Retina (tissue), 1 donor: Measurements from ENCODE around the gene CUX1.

ENCODE experiments used
- DNase-seq: peaks from one replicate; pipeline ENCODE4 v3.0.0-alpha.2; 2016

Gene CUX1

GRCh38 chr7:101940830-101941229, 123.4 kb downstream of the CUX1 start:
- peak; percentile 57 for DNase-seq

- DNase-seq, result no peak
Measured at GRCh38 chr7:101941481-101942383, 124.3 kb downstream of the CUX1 start.

GRCh38 chr7:101942603-101943210, 125.3 kb downstream of the CUX1 start:
- no peak for DNase-seq

DNA sequence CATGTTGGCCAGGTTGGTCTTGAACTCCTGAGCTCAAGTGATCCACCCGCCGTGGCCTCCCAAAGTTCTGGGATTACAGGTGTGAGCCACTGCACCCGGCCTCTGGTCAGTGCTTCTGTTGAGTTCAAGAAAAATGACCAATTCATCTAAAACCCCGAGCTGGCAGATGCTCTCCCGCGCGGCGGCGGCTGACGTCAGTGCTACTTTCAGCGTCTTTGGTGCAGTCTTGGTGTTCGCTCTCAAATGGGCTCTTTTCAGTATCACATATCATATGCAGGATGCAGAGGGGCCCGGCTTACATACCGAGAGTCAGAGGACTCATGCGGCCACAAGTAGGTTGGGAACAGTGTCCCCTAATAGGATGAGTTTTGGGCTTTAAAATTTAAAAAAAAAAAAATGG, 125.9 kb downstream of the CUX1 start:
- DNase-seq, result no peak

- no peak for DNase-seq
Measured at GRCh38 chr7:101943889-101944600, 126.6 kb downstream of the CUX1 start.

- no peak for DNase-seq
Measured at GRCh38 chr7:101944611-101945010, 127.2 kb downstream of the CUX1 start.

DNA sequence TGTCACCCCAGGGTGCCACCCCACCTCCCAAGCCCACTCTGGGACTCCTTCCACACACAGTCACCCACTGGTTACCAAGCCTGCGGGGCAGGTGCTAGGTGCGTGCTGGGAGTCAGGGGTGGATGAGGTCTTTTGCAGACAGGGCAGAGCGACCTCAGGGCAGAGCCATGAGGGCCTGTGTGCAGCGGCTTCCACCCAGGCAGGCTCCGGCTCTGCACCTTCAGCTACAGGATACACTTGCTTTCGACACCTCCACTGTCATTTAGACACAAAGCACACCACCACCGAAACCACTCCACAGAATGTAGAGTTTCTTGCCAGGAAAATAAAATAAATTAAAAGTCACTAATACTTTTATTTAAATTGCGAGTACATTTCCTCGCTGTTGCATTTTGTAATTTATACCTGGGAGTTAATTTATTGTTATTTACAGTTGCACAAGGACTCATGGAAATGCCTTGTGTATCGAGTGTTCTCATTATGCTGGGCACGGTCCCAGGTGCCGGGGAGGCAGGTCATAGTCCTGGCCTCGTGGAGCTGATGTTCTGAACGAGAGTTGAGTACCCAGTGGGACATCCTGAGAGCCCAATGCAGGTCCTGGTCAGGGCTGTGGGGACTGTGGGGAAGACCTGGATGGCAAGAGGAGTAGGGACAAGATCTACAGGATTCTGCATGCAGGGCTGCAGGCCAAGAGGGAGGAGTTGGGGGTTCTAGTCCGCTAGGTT, 127.8 kb downstream of the CUX1 start:
- no peak for DNase-seq

GRCh38 chr7:101947899-101948298, 130.5 kb downstream of the CUX1 start:
- DNase-seq, result peak; percentile 76

DNA sequence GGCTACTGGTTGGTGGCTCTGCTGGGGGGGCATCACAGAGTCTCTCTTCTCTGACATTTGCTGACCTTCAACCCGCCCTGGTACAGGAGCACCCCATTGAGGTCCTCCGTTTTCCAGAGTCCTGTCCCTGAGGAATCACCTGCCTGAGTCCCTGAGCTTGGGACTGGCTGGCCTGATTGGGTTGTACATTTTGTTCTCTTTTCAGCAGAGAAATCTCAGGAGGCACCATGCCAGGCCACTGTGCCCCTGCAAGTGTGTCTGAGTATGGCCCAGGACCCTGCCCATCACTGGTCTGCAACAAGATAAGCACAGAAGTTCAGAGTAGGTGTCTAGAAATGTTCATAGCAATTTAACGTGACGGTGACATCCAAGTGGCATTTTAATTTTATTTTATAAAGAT, 131.2 kb downstream of the CUX1 start:
- DNase-seq, result no peak

DNA sequence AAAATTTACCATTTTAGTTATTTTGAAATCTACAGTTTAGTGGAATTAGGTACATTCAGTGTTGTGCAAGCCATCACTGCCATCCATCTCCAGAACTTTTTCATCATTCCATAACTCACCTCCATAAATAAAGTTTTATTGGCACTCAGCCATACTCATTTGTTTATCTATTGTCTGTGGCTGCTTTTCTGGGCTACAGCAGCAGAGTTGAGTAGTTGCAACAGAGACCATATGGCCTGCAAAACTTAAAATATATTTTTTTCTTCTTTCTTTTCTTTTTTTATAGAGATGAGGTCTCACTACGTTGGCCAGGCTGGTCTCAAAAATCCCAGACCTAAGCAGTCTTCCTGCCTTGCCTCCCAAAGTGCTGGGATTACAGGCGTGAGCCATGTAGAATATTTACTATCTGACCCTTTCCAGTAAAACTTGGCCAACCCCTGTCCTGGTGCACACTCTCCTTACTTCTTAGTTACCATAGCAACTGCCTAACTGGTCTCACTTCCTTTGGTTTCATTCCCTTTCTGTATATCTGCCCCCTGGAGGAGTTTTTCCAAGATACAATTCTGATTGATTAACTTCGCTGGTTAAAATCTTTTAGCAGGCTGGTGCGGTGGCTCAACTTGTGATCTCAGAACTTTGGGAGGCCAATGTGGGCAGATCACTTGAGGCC, 133.2 kb downstream of the CUX1 start:
- DNase-seq, result no peak

DNA sequence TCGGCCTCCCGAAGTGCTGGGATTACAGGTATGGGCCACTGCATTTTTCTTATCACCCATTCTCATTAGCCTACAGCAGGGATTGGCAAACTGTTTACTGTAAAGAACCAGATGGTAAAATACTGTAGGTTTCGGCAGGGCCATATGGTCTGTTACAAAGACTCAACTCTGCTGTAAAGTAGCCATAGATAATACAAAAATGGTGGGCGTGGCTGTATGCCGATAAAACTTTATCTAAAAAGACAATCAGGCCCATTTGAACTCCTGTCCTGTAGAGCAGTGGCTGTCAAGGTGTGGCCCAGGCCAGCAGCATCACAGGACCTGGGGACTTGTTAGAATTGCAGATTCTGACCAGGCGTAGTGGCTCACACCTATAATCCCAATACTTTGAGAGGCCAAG, 134.3 kb downstream of the CUX1 start:
- DNase-seq, result no peak

- no peak for DNase-seq
Measured at GRCh38 chr7:101952355-101953247, 135.2 kb downstream of the CUX1 start.

DNA sequence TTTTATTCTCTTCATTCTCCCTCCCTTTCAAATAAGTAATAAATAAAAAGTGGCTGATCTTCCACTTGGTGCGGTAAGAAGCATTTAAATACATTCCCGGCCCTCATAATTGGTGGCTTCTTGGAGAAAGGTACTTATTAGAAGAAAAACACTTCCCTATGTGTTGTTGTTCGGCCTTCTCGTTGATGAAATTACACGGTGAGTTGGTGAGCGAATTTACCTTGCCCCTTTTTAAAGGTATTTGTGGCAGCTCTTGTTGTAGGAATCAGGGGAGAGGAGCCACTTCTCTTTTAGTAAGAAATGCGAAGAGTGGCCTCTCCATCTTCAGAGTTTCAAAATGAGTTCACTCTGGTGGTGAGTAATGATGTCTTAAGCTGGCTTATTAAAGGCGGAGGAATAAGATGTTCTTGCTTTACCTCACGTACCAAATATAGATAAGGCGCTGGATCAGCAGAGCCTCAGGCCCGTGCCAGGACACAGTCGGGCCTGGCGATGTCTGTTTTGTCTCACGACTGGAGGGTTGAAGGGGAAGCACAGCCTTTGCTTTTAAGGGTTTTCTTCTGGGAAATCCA, 135.9 kb downstream of the CUX1 start:
- DNase-seq, result no peak

DNA sequence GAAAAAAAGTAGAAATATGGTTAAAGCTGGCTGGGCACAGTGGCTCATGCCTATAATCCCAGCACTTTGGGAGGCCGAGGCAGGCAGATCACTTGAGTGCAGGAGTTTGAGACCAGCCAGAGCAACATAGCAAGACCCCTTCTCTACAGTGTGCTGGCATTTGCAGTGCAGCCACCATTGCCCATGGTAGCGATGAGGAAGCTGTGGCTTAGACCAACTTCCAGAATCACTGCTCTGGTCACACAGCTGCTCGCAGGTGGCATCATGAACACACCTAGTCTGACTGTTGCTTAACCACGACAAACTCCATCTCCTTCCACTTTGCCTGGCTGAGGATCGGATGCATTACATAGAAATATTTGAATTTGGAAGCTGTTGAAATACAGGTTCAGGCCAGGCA, 137.1 kb downstream of the CUX1 start:
- no peak for DNase-seq

GRCh38 chr7:101956130-101956529, 138.7 kb downstream of the CUX1 start:
- no peak for DNase-seq

DNA sequence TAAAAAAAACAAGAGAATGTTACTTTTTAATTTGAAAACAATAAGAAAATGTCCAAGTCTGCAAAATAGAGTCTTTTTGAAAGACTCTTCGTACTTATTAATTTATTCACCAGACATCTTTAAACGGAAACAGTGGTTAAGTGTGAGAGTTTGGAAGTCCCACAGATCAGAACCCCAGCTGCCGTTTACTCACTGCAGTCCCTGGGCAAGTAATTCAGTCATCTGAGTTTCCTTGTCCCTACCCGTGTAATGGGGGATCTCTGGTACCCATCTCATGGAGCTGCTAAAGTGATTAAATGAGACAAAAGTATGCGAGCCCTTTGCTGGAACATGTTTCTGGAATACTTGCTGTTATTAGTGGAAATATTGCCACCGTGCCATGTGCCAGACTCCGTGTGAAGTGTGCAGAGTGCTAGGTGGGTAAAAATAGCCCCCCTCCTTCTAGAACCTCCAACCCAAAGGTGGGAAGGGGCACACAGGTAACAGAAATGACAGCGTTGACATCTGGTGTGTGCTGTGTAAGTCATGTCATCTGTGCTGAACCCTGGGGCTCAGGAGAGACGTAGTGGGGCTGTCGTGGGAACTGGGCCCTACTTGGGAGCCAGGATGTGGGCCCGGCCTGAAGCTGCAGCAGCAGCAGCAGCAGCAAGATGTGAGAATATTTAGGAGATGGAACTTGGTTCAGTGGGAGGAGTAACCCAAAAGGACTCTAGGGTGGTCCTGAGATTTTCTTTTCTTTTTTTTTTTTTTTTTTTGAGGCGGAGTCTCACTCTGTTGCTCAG, 140.5 kb downstream of the CUX1 start:
- DNase-seq, result no peak

DNA sequence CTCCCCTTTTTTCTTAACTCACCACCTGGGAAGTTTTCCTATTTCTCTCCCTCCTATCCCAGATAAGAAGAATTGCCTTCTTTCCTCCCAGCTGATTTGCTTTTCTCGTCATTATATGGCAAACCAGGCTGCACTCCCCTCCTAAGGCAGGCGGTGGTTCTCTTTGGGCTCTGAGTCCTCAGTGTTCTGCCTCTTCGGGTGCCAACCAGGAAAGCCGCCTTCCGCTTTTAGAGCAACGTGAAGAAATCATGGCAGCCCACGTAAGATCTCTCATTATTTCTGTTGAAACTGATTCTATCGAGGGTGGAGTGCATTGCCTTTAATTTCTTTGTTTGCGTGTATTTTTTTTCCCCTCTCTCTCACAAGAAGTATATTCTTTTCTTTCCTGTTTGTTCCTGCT, 141.9 kb downstream of the CUX1 start:
- no peak for DNase-seq

- DNase-seq, result no peak
Measured at GRCh38 chr7:101959829-101960228, 142.4 kb downstream of the CUX1 start.

GRCh38 chr7:101960323-101960722, 142.9 kb downstream of the CUX1 start:
- DNase-seq, result no peak

GRCh38 chr7:101960985-101961708, 143.7 kb downstream of the CUX1 start:
- DNase-seq, result no peak
